Measurements from ENCODE around the gene MAD2L1. TPM values are rescaled to one million over a fixed set of nuclear protein-coding genes. Genes with fewer than 3 reads are reported as not detected.
A peak's percentile ranks its signal among the peaks of the same experiment; 100 is the strongest.
"Not testable (repeated sequence)": the region's sequence is repeated elsewhere in the genome, so short reads cannot be mapped to it uniquely, and the experiment has no call there.

MAD2L1 gene
- total RNA-seq, 1 donor: 2.9 TPM

DNA sequence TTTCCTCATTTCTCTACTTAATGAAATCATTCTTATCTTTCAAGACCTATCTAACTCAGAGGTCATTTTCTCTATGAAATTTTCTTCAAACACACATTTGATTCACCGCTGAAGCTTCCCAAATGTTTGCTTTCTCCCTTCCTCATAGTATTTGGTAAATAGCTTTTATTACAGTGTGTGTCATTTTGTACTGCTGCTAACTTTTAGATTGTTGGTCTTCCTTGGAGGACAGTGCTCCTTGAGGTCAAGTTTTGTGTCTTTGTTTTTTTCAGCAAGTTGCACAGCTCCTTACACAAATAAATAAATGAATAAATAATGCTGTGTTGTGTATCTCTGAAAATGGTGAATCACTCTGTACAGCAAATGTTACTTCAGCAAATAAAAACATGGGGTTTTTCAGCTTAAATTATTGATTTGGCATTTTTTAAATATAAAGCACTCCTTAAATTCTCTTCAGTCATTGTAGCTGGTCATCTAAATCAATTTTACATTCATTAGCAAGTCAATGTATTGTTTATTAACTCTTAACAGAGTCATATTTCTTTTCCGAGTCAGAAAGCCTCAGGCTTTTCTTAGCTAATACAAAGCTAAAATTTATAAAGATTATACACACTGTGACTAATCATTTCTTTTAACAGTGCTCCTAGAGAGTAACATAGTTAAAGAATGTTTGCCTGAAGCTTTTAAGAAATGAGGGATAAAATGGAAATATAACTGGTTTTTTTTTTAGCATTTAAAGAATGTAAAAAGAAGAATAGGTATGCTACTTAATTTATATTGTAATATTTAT is 30.1 kb upstream of the MAD2L1 start:
- Histone ChIP-seq H3K36me3 (ENCODE audit: insufficient read depth, low read length) (no peaks in the 10 kb centered on the region), H3K4me3 (ENCODE audit: insufficient read depth, low read length) (no peak overlapping the region), H4K20me1 (ENCODE audit: insufficient read depth, low read length) (no peaks in the 10 kb centered on the region), H3K79me2 (ENCODE audit: insufficient read depth, low read length) (no peaks in the 10 kb centered on the region), H2AFZ (ENCODE audit: low read length) (no peak overlapping the region), H3K27me3 (ENCODE audit: insufficient read depth, low read length) (no peaks in the 10 kb centered on the region), H3K27ac (ENCODE audit: low read depth, low read length) (no peak overlapping the region), H3K9me3 (ENCODE audit: low read depth, low read length) (no peaks in the 10 kb centered on the region), H3K4me2 (ENCODE audit: insufficient read depth, low read length) (no peak overlapping the region), H3K4me1 (ENCODE audit: insufficient read depth, low read length) (no peaks in the 10 kb centered on the region)
- TF ChIP-seq, protein P1, sequence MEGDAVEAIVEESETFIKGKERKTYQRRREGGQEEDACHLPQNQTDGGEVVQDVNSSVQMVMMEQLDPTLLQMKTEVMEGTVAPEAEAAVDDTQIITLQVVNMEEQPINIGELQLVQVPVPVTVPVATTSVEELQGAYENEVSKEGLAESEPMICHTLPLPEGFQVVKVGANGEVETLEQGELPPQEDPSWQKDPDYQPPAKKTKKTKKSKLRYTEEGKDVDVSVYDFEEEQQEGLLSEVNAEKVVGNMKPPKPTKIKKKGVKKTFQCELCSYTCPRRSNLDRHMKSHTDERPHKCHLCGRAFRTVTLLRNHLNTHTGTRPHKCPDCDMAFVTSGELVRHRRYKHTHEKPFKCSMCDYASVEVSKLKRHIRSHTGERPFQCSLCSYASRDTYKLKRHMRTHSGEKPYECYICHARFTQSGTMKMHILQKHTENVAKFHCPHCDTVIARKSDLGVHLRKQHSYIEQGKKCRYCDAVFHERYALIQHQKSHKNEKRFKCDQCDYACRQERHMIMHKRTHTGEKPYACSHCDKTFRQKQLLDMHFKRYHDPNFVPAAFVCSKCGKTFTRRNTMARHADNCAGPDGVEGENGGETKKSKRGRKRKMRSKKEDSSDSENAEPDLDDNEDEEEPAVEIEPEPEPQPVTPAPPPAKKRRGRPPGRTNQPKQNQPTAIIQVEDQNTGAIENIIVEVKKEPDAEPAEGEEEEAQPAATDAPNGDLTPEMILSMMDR (IDR thresholded peaks at IDR 0.05; ENCODE audit: extremely low read depth, low read depth, low read length): no peak
- DNase-seq (ENCODE audit: insufficient read length, low spot score, missing footprints): no peak

DNA sequence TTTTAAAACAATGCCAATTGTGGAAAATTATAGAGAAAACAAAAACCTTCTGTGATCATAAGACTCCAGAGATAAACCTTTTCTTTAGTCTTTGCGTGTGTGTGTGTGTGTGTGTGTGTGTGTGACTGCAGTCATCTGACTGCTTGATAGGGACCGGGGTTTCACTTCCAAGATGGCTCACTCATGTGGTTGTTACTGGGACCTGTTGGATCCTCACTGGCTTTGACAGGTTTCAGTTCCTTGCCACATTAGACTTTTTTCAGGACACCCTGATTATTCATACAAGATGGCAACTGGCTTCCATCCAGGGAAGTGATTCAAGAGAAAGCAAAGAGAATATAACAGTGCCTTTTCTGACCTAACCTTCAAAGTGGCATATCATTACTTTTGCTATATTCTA is 21.9 kb upstream of the MAD2L1 start:
- Histone ChIP-seq H3K9me3 (ENCODE audit: low read depth, low read length) (no peaks in the 10 kb centered on the region), H3K4me3 (ENCODE audit: insufficient read depth, low read length) (no peak overlapping the region), H3K27me3 (ENCODE audit: insufficient read depth, low read length) (no peaks in the 10 kb centered on the region), H3K27ac (ENCODE audit: low read depth, low read length) (no peak overlapping the region), H3K4me2 (ENCODE audit: insufficient read depth, low read length) (no peak overlapping the region), H3K36me3 (ENCODE audit: insufficient read depth, low read length) (no peaks in the 10 kb centered on the region), H4K20me1 (ENCODE audit: insufficient read depth, low read length) (no peaks in the 10 kb centered on the region), H3K79me2 (ENCODE audit: insufficient read depth, low read length) (no peaks in the 10 kb centered on the region), H3K4me1 (ENCODE audit: insufficient read depth, low read length) (no peaks in the 10 kb centered on the region), H2AFZ (ENCODE audit: low read length) (peak overlapping the region; percentile 11)
- no peak for DNase-seq (ENCODE audit: insufficient read length, low spot score, missing footprints)
- TF ChIP-seq, protein P1 (IDR thresholded peaks at IDR 0.05; ENCODE audit: extremely low read depth, low read depth, low read length): no peak

DNA sequence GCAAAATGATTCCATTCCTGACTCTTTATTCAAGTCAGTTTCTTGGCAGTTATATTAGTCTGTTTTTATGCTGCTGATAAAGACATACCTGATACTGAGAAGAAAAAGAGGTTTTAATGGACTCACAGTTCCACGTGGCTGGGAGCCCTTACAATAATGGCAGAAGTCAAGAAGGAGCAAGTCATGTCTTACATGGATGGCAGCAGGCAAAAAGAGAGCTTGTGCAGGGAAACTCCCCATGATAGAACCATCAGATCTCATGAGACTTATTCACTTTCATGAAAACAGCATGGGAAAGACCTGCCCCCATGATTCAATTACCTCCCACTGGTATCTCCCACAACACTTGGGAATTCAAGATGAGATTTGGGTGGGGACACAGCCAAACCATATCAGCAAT is 21.4 kb upstream of the MAD2L1 start:
- H4K20me1 ChIP-seq (ENCODE audit: insufficient read depth, low read length); H3K4me3 ChIP-seq (ENCODE audit: insufficient read depth, low read length); DNase-seq (ENCODE audit: insufficient read length, low spot score, missing footprints); H3K9me3 ChIP-seq (ENCODE audit: low read depth, low read length); H3K27ac ChIP-seq (ENCODE audit: low read depth, low read length); H2AFZ ChIP-seq (ENCODE audit: low read length); H3K36me3 ChIP-seq (ENCODE audit: insufficient read depth, low read length); H3K27me3 ChIP-seq (ENCODE audit: insufficient read depth, low read length); H3K4me2 ChIP-seq (ENCODE audit: insufficient read depth, low read length); H3K4me1 ChIP-seq (ENCODE audit: insufficient read depth, low read length); H3K79me2 ChIP-seq (ENCODE audit: insufficient read depth, low read length): not testable (repeated sequence)

DNA sequence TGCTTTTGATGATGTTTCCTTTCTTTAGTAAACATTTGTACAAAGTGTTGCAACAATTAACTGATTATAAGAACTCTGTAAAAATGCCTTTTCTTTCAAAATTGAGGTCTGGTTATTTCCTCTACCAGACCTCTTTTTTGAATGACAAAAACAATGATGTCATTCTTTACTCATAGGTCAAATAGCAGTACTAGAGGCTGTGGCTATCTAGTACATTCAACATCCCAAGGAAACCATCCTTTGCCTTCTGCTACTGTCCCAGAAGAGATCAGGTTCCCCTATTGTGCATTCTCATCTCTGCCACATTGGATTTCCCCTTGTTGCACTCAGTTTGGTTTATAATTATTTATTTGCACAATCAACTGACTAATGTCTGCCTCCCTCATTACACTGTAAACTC is 19.1 kb upstream of the MAD2L1 start:
- no peak overlapping the region for H3K4me2 ChIP-seq (ENCODE audit: insufficient read depth, low read length)
- no peaks in the 10 kb centered on the region for H4K20me1 ChIP-seq (ENCODE audit: insufficient read depth, low read length)
- no peaks in the 10 kb centered on the region for H3K9me3 ChIP-seq (ENCODE audit: low read depth, low read length)
- DNase-seq (ENCODE audit: insufficient read length, low spot score, missing footprints): no peak
- no peaks in the 10 kb centered on the region for H3K4me1 ChIP-seq (ENCODE audit: insufficient read depth, low read length)
- H2AFZ ChIP-seq (ENCODE audit: low read length): no peak overlapping the region
- no peaks in the 10 kb centered on the region for H3K79me2 ChIP-seq (ENCODE audit: insufficient read depth, low read length)
- TF ChIP-seq, protein P1 (IDR thresholded peaks at IDR 0.05; ENCODE audit: extremely low read depth, low read depth, low read length): no peak
- no peak overlapping the region for H3K27ac ChIP-seq (ENCODE audit: low read depth, low read length)
- no peak overlapping the region for H3K4me3 ChIP-seq (ENCODE audit: insufficient read depth, low read length)
- H3K27me3 ChIP-seq (ENCODE audit: insufficient read depth, low read length): no peaks in the 10 kb centered on the region
- H3K36me3 ChIP-seq (ENCODE audit: insufficient read depth, low read length): no peaks in the 10 kb centered on the region
